Neuron (in vitro differentiated cells): ENCODE results near the gene PPM1H.

Experiments
- H2AFZ ChIP-seq: one replicate; pipeline ENCODE4 v1.6.1; 2013; ENCODE audit warnings: low read depth, mild to moderate bottlenecking, inconsistent platforms, low read length, moderate library complexity
- H3K27me3 ChIP-seq: one replicate; pipeline ENCODE4 v1.6.1; 2013; ENCODE audit warnings: low read length; ENCODE audit not compliant: insufficient read depth
- H3K36me3 ChIP-seq: one replicate; pipeline ENCODE4 v1.6.1; 2013; ENCODE audit warnings: low read length; ENCODE audit not compliant: insufficient read depth
- H3K4me1 ChIP-seq: one replicate; pipeline ENCODE4 v1.6.1; 2013; ENCODE audit warnings: low read length; ENCODE audit not compliant: insufficient read depth
- H3K4me3 ChIP-seq: 2 replicates; pipeline ENCODE4 v1.5.1; 2013; ENCODE audit warnings: mild to moderate bottlenecking, low read length, moderate library complexity
- H3K9me3 ChIP-seq: one replicate; pipeline ENCODE4 v1.6.1; 2013; ENCODE audit warnings: low read length

Gene PPM1H

DNA sequence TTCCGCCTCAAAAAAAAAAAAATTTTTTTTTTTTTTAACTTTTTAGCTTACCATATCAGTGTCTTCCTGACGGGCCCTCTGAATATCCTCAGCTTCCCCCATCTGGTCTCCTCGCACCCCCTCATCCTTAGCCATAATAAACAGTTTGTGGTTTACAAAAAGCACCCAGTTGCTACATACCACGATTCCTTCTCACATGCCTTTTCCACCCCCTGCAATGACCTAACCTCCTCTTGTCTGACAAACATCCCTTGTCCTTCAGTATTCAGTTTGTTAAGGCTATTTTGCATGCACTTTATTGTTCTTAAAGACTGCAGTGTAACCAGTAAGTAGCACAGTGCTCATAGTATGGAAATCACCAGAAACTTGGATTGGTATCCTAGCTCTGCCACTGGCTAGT lies 88.5 kb downstream of the PPM1H start:
- no peak overlapping the region for H3K4me3 ChIP-seq
- no peaks in the 10 kb centered on the region for H3K36me3 ChIP-seq
- H3K4me1 ChIP-seq, result peaks cover 5% of the 10 kb centered on the region
- peaks cover 3% of the 10 kb centered on the region for H3K9me3 ChIP-seq
- H3K27me3 ChIP-seq, result no peaks in the 10 kb centered on the region
- no peak overlapping the region for H2AFZ ChIP-seq

DNA sequence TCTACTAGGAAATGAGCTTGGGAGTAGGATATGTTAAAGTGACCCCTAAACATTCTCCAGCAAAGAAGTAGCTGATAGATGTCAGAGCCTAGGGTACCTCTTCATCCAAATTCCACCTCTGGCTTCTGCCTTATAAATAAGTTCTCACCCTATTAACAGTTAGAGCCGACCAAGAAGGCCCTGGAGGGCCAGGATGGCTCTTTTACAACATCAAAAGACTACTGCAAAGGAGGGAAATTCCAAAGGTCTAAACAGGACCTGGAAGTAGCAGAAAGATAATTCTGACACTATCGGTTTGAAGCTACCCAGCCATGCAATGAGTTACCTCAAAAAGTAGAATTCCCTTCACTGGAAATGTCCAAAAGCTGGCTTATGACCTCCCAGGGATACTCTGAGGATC lies 90.0 kb downstream of the PPM1H start:
- Histone ChIP-seq H3K9me3 (peaks cover 3% of the 10 kb centered on the region), H3K4me3 (no peak overlapping the region), H3K27me3 (no peaks in the 10 kb centered on the region), H3K36me3 (no peaks in the 10 kb centered on the region), H2AFZ (no peak overlapping the region), H3K4me1 (peaks cover 17% of the 10 kb centered on the region)

GRCh38 chr12:62843716-62844115 lies 91.2 kb downstream of the PPM1H start:
- Histone ChIP-seq H3K27me3 (no peaks in the 10 kb centered on the region), H3K4me3 (no peak overlapping the region), H3K36me3 (no peaks in the 10 kb centered on the region), H2AFZ (no peak overlapping the region), H3K9me3 (peaks cover 3% of the 10 kb centered on the region), H3K4me1 (peaks cover 21% of the 10 kb centered on the region)

DNA sequence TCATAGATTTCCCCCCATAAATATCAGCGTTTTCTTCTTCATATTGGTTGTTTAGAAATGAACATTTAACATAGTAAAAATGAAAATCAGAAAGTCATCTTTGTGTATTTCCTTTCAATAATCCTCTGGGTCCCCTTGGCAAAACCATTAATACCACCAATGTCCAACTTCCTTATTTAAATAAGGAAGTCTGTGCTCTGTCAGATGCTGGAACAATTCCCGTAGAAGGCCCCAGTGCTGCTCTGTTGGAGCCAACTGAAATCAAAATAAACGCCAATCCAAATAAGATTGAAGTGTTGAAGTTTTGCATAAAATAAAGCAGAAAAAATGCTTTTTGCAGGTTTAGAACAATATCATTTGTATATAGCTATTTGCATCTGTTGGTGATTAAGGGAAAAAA lies 93.1 kb downstream of the PPM1H start:
- no peaks in the 10 kb centered on the region for H3K36me3 ChIP-seq
- no peak overlapping the region for H3K4me3 ChIP-seq
- H3K9me3 ChIP-seq, result peaks cover 3% of the 10 kb centered on the region
- no peak overlapping the region for H2AFZ ChIP-seq
- peaks cover 21% of the 10 kb centered on the region for H3K4me1 ChIP-seq
- H3K27me3 ChIP-seq, result no peaks in the 10 kb centered on the region

- Histone ChIP-seq H3K9me3 (peaks cover 3% of the 10 kb centered on the region), H2AFZ (no peak overlapping the region), H3K36me3 (no peaks in the 10 kb centered on the region), H3K27me3 (no peaks in the 10 kb centered on the region), H3K4me3 (no peak overlapping the region), H3K4me1 (peaks cover 26% of the 10 kb centered on the region)
These were observed 94.1 kb downstream of the PPM1H start for GRCh38 chr12:62840806-62841205.

- no peaks in the 10 kb centered on the region for H3K36me3 ChIP-seq
- no peak overlapping the region for H2AFZ ChIP-seq
- H3K27me3 ChIP-seq, result no peaks in the 10 kb centered on the region
- H3K9me3 ChIP-seq, result no peaks in the 10 kb centered on the region
- peaks cover 30% of the 10 kb centered on the region for H3K4me1 ChIP-seq
- H3K4me3 ChIP-seq, result no peak overlapping the region
These were observed 94.9 kb downstream of the PPM1H start for GRCh38 chr12:62839869-62840660.

DNA sequence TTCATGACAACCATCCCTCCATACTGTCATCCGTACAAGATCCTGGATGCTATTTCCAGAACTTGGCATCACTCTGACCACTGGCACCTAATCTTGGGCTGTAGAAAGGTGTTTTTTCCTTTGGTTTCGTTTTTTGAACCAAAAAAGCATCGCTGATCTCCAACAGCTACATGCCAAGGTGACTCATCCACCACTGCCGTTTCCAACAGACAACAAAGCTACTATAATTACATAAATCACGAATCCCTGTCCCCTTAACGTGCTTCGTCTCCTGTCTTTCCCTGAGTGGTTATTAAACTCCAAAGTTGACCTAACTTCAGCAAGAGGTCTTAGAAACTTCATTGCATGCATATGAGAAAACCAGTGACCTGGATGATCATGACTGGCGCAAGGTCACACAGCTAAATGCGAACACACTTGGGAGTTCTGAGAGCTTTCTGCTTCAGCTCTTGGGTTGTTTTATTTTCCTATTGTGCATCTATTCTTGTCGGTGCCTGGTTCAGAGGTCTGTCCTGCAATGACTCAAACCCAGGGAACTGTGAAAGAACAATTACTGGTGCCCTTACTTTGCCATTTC lies 99.9 kb downstream of the PPM1H start:
- Histone ChIP-seq H3K36me3 (no peaks in the 10 kb centered on the region), H3K9me3 (no peaks in the 10 kb centered on the region), H2AFZ (no peak overlapping the region), H3K4me3 (no peak overlapping the region), H3K4me1 (peaks cover 44% of the 10 kb centered on the region), H3K27me3 (no peaks in the 10 kb centered on the region)

- Histone ChIP-seq H3K4me1 (peaks cover 39% of the 10 kb centered on the region), H3K27me3 (no peaks in the 10 kb centered on the region), H3K36me3 (no peaks in the 10 kb centered on the region), H3K9me3 (no peaks in the 10 kb centered on the region), H2AFZ (no peak overlapping the region), H3K4me3 (no peak overlapping the region)
These were observed 100.5 kb downstream of the PPM1H start for GRCh38 chr12:62834406-62834805.

DNA sequence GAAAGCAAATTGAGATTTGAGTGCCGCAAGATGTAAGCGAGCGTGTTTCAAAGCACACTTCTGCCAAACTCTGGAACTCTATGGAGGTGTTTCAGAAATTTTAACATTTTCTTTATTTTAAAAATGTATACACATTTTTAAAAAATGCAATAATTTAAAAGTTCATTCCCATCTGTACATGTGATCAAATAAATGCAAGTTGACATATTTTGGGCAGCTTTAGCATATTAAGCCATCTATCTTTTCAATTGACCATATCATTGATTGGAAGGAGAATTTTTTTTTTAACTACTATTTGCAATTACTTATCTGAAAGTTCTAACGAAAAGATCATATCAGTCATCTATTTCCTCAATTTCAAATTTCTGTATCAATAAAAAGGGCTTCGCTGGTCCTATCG lies 101.3 kb downstream of the PPM1H start:
- Histone ChIP-seq H3K4me3 (no peak overlapping the region), H2AFZ (no peak overlapping the region), H3K4me1 (peaks cover 39% of the 10 kb centered on the region), H3K27me3 (no peaks in the 10 kb centered on the region), H3K9me3 (no peaks in the 10 kb centered on the region), H3K36me3 (no peaks in the 10 kb centered on the region)

- no peak overlapping the region for H3K4me3 ChIP-seq
- H3K4me1 ChIP-seq, result peaks cover 39% of the 10 kb centered on the region
- no peaks in the 10 kb centered on the region for H3K36me3 ChIP-seq
- no peak overlapping the region for H2AFZ ChIP-seq
- no peaks in the 10 kb centered on the region for H3K27me3 ChIP-seq
- H3K9me3 ChIP-seq, result no peaks in the 10 kb centered on the region
These were observed 102.4 kb downstream of the PPM1H start for GRCh38 chr12:62832558-62832957.

- H3K9me3 ChIP-seq, result no peaks in the 10 kb centered on the region
- H3K36me3 ChIP-seq, result no peaks in the 10 kb centered on the region
- H3K27me3 ChIP-seq, result no peaks in the 10 kb centered on the region
- H2AFZ ChIP-seq, result no peak overlapping the region
- peaks cover 39% of the 10 kb centered on the region for H3K4me1 ChIP-seq
- H3K4me3 ChIP-seq, result no peak overlapping the region
These were observed 102.9 kb downstream of the PPM1H start for GRCh38 chr12:62832027-62832426.

DNA sequence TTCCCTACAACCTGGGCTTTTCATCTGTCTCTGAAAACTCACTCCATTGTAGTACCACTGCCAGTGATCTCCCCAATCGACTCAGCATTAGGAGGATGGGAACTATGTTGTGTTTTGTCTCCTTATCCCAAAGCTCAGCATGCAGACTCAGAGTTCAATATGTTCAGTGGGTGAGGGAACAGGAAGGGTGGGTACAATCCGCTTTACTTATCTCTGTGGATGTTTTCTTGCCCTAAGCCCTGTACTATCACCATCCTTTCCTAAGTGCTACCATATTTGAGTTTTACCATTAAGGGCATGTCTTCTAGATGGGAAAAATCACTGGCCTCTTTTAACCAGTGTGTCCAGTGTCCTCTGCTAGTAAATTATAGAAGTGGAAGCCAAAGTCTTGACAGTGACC lies 107.1 kb downstream of the PPM1H start:
- Histone ChIP-seq H3K4me1 (peaks cover 11% of the 10 kb centered on the region), H2AFZ (no peak overlapping the region), H3K27me3 (no peaks in the 10 kb centered on the region), H3K4me3 (no peak overlapping the region), H3K9me3 (no peaks in the 10 kb centered on the region), H3K36me3 (no peaks in the 10 kb centered on the region)

DNA sequence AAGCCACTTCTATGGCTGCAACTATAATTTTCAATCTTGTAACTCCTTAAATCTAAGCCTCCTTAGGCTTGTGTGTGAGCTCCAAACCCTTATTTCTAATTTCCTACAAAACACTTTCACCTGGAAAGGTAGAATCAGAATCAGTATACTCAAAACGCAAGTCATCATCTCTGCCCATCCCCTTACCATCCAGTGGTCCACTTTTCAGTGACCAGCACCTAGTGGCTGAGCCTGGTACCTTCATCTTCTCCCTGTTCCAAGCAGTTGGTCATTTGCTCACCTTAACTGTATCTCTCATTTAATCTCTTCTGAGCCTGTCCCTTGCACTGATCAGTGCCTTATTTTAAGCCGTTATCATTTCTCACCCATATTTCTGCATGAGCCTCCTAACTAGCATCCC lies 107.9 kb downstream of the PPM1H start:
- Histone ChIP-seq H3K4me3 (no peak overlapping the region), H3K9me3 (no peaks in the 10 kb centered on the region), H3K27me3 (no peaks in the 10 kb centered on the region), H3K4me1 (peaks cover 3% of the 10 kb centered on the region), H2AFZ (no peak overlapping the region), H3K36me3 (no peaks in the 10 kb centered on the region)
